Neural progenitor cell (in vitro differentiated cells): ENCODE data around the gene C1orf226. TPM values are rescaled to one million over a fixed set of nuclear protein-coding genes. Genes with fewer than 3 reads are reported as not detected.

Experiments used
- DNase-seq: peaks from one replicate; pipeline ENCODE4 v3.0.0-alpha.2; 2016; ENCODE audit warnings: low spot score
- H2AFZ ChIP-seq: fragments of 200-600 bp; sonication (generic); replicated peaks from 2 replicates; pipeline ENCODE4 v1.6.1; 2016; ENCODE audit warnings: antibody characterized with exemption
- H3F3A ChIP-seq: fragments of 200-600 bp; sonication (generic); 2 replicates; pipeline ENCODE4 v1.6.1; 2016; ENCODE audit warnings: antibody characterized with exemption, low read depth
- H3K27ac ChIP-seq: fragments of 200-600 bp; sonication (generic); 2 replicates; pipeline ENCODE4 v1.5.1; 2016; ENCODE audit warnings: mild to moderate bottlenecking
- H3K27me3 ChIP-seq: fragments of 200-600 bp; sonication (generic); 2 replicates; pipeline ENCODE4 v1.6.1; 2016; ENCODE audit warnings: mild to moderate bottlenecking, moderate library complexity
- H3K36me3 ChIP-seq: fragments of 200-600 bp; sonication (generic); 2 replicates; pipeline ENCODE4 v1.5.1; 2016
- H3K4me1 ChIP-seq: fragments of 200-600 bp; sonication (generic); 2 replicates; pipeline ENCODE4 v1.6.1; 2016; ENCODE audit warnings: mixed run types
- H3K4me2 ChIP-seq: fragments of 200-600 bp; sonication (generic); 2 replicates; pipeline ENCODE4 v1.6.1; 2016
- H3K4me3 ChIP-seq: fragments of 200-600 bp; sonication (generic); 2 replicates; pipeline ENCODE4 v1.5.1; 2016
- H3K79me2 ChIP-seq: fragments of 200-600 bp; sonication (generic); 2 replicates; pipeline ENCODE4 v1.6.1; 2016; ENCODE audit warnings: low read depth
- H3K9ac ChIP-seq: fragments of 200-600 bp; sonication (generic); 2 replicates; pipeline ENCODE4 v1.6.1; 2016
- H3K9me3 ChIP-seq: fragments of 200-600 bp; sonication (generic); 2 replicates; pipeline ENCODE4 v1.5.1; 2016; ENCODE audit warnings: low read depth
- H4K20me1 ChIP-seq: fragments of 200-600 bp; sonication (generic); 2 replicates; pipeline ENCODE4 v1.6.1; 2016; ENCODE audit warnings: low read depth
- H3K27ac Mint-ChIP-seq: 3 replicates; pipeline ENCODE4 v1.8.0; 2021; ENCODE audit warnings: mixed read lengths
- H3K27me3 Mint-ChIP-seq: 2 replicates; pipeline ENCODE4 v1.8.0; 2022; ENCODE audit warnings: low read depth, mild to moderate bottlenecking, inconsistent platforms, moderate library complexity, mixed read lengths; ENCODE audit not compliant: insufficient read depth
- H3K36me3 Mint-ChIP-seq: 3 replicates; pipeline ENCODE4 v1.8.0; 2021; ENCODE audit warnings: mixed read lengths
- H3K4me1 Mint-ChIP-seq: 3 replicates; pipeline ENCODE4 v1.8.0; 2021; ENCODE audit warnings: mixed read lengths
- H3K4me3 Mint-ChIP-seq: 3 replicates; pipeline ENCODE4 v1.8.0; 2021; ENCODE audit warnings: mild to moderate bottlenecking, moderate library complexity, mixed read lengths
- H3K9me3 Mint-ChIP-seq: 3 replicates; pipeline ENCODE4 v1.8.0; 2020; ENCODE audit warnings: mixed read lengths
- EZH2 ChIP-seq: fragments of 200-600 bp; sonication (generic); IDR thresholded peaks from 2 replicates; pipeline ENCODE4 v1.6.1; 2017; ENCODE audit warnings: antibody characterized with exemption, mild to moderate bottlenecking, moderate library complexity
- EZH2phosphoT487 ChIP-seq: fragments of 200-600 bp; sonication (generic); IDR thresholded peaks from 2 replicates; pipeline ENCODE4 v1.6.1; 2017; ENCODE audit warnings: antibody characterized with exemption
- total RNA-seq: library from RNA; depleted of rRNA; stranded (reverse); fragments of >200 nt; gene quantifications from 2 replicates; pipeline ENCODE4 v1.2.3, GENCODE V29; 2015; ENCODE audit warnings: low replicate concordance
- TF ChIP-seq, protein P1 (sequence below): fragments of 200-600 bp; sonication (generic); IDR thresholded peaks from 2 replicates; pipeline ENCODE4 v1.5.1; 2017; ENCODE audit warnings: antibody characterized with exemption, mild to moderate bottlenecking

C1orf226 gene
- total RNA-seq, 1 donor from 2014 or later = 3.9 TPM

GRCh38 chr1:162385702-162386101, 4.2 kb downstream of the C1orf226 start:
- no peaks in the 10 kb centered on the region for H3K79me2 ChIP-seq
- peaks cover 74% of the 10 kb centered on the region for H3K4me1 Mint-ChIP-seq
- no peak overlapping the region for H3K27ac ChIP-seq
- DNase-seq = no peak
- TF ChIP-seq EZH2phosphoT487 = no peak
- TF ChIP-seq, protein P1, sequence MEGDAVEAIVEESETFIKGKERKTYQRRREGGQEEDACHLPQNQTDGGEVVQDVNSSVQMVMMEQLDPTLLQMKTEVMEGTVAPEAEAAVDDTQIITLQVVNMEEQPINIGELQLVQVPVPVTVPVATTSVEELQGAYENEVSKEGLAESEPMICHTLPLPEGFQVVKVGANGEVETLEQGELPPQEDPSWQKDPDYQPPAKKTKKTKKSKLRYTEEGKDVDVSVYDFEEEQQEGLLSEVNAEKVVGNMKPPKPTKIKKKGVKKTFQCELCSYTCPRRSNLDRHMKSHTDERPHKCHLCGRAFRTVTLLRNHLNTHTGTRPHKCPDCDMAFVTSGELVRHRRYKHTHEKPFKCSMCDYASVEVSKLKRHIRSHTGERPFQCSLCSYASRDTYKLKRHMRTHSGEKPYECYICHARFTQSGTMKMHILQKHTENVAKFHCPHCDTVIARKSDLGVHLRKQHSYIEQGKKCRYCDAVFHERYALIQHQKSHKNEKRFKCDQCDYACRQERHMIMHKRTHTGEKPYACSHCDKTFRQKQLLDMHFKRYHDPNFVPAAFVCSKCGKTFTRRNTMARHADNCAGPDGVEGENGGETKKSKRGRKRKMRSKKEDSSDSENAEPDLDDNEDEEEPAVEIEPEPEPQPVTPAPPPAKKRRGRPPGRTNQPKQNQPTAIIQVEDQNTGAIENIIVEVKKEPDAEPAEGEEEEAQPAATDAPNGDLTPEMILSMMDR = no peak
- TF ChIP-seq EZH2 = no peak
- H3K4me1 ChIP-seq = peaks cover 55% of the 10 kb centered on the region
- H2AFZ ChIP-seq = no peak overlapping the region
- no peak overlapping the region for H3K4me3 ChIP-seq
- H3K27me3 ChIP-seq = no peaks in the 10 kb centered on the region
- H3K9me3 Mint-ChIP-seq = no peaks in the 10 kb centered on the region
- H3K4me3 Mint-ChIP-seq = no peak overlapping the region
- H3K9me3 ChIP-seq = no peaks in the 10 kb centered on the region
- no peak overlapping the region for H3K9ac ChIP-seq
- no peak overlapping the region for H3K4me2 ChIP-seq
- peak overlapping the region; percentile 93 for H3K27ac Mint-ChIP-seq
- H3K36me3 Mint-ChIP-seq = peaks cover 24% of the 10 kb centered on the region
- peaks cover 7% of the 10 kb centered on the region for H3K27me3 Mint-ChIP-seq
- H4K20me1 ChIP-seq = no peaks in the 10 kb centered on the region
- H3K36me3 ChIP-seq = no peaks in the 10 kb centered on the region
- H3F3A ChIP-seq = peaks cover 31% of the 10 kb centered on the region

DNA sequence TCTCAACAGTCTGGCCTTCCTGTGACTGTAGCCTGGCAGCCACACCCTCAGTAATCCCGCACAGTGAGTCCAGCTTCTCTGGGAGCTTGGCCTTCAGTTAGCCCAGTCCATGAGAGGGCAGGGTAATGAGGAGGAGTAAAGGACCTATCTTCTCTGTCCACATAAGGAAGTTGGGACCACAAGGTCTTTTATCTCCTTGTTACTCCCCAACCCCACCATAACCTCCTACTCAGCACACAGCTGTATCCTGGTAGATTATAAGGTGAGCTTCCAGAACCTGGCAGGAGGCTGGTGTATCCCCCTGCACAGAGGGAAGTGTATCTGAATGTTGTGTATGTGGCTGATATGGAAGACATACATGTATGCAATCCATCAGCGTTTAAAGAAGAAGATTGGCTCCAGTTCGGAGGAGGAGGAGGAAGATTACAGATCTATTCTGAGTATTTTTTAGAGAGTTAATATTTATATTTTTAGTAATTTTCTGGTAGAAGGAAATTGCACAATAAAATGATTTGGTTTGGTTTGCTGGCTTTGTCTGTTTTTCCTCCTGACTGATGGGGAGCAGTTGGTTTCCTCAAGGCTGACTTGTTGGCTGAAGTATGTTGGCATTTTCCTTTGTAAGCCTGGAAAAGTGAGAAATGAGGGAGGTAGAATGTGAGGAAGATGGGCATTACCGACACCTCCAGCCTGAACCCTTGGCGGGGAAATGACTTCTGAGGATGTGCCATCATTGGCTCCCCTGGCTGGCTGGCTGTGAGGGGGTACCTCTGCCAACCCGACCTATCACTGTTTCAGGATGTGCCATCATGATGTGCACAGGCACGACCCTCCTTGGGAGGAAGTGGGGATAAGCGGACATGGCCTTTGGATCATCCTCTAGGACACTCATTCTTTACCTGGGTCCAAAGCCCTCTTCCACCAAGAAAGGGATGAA, 5.0 kb downstream of the C1orf226 start:
- no peaks in the 10 kb centered on the region for H3K9me3 ChIP-seq

DNA sequence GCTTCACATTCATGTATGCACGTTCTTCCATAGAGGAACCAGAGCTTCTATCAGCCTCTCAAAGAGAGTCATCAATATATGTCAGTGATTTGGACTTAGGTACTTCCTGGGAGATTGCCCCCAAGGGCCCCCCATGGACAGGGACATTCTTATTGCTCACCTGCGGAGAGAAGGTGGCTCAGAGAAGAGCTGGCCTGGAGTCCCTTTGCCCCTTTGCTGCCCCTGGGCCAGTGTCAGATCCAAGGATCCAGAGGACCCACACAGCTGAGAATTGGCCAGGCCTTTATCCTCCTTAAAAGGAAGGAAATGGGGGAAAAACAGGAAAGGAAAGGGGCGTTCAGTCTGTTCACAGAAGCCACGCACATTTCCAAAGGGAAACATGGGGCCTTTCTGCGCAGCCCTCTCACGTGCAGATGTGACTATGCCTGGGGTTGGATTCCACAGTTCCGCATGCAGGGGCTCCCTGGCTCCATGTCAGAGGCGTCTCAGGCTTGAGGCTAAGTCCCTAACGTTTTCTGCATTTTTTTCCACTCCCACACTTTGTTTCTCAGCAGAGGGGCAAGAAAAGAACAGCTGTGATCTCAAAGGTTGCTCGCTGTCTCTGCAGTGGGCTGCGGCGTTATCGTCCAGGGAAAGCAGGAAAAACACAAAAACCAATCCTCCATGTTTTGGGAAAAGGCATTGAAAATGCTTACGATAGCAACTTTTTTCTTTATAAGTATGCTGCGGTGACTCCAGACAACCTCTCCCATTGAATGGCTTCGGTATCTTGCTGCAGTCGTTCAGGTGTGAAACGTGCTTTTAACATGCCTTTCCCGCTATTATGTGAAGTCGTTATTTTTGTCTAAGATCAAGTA, 5.9 kb downstream of the C1orf226 start:
- no peaks in the 10 kb centered on the region for H3K9me3 ChIP-seq
- H3K9me3 Mint-ChIP-seq = no peaks in the 10 kb centered on the region
- DNase-seq = peak; percentile 20
- H3K4me1 Mint-ChIP-seq = peaks cover 90% of the 10 kb centered on the region
- H3K36me3 Mint-ChIP-seq = peaks cover 19% of the 10 kb centered on the region
- peak overlapping the region; percentile 94 for H3K27ac Mint-ChIP-seq
- no peaks in the 10 kb centered on the region for H3K27me3 ChIP-seq
- peaks cover 67% of the 10 kb centered on the region for H3K4me1 ChIP-seq
- H4K20me1 ChIP-seq = no peaks in the 10 kb centered on the region
- no peak overlapping the region for H3K4me2 ChIP-seq
- no peak overlapping the region for H3K4me3 ChIP-seq
- H3K9ac ChIP-seq = no peak overlapping the region
- peak overlapping the region; percentile 38 for H3K27ac ChIP-seq
- H3K4me3 Mint-ChIP-seq = peak overlapping the region; percentile 33
- H3K36me3 ChIP-seq = no peaks in the 10 kb centered on the region
- H3K79me2 ChIP-seq = no peaks in the 10 kb centered on the region
- peaks cover 9% of the 10 kb centered on the region for H3K27me3 Mint-ChIP-seq
- no peak overlapping the region for H2AFZ ChIP-seq
- H3F3A ChIP-seq = peaks cover 48% of the 10 kb centered on the region
- TF ChIP-seq, protein P1 = no peak
- TF ChIP-seq EZH2phosphoT487 (no peak), EZH2 (no peak)

More for the DNA sequence above, 5.0 kb downstream of the C1orf226 start:
- DNase-seq = no peak
- H3K27me3 ChIP-seq = no peaks in the 10 kb centered on the region
- Mint-ChIP-seq H3K9me3 (no peaks in the 10 kb centered on the region), H3K4me3 (no peak overlapping the region), H3K36me3 (peaks cover 21% of the 10 kb centered on the region), H3K4me1 (peaks cover 83% of the 10 kb centered on the region), H3K27me3 (peaks cover 7% of the 10 kb centered on the region), H3K27ac (peak overlapping the region; percentile 94)
- no peak overlapping the region for H2AFZ ChIP-seq
- no peak overlapping the region for H3K4me2 ChIP-seq
- peaks cover 39% of the 10 kb centered on the region for H3F3A ChIP-seq
- H3K36me3 ChIP-seq = no peaks in the 10 kb centered on the region
- peaks cover 59% of the 10 kb centered on the region for H3K4me1 ChIP-seq
- no peak overlapping the region for H3K9ac ChIP-seq
- TF ChIP-seq, protein P1 = no peak
- TF ChIP-seq EZH2phosphoT487 = no peak
- TF ChIP-seq EZH2 = no peak
- no peaks in the 10 kb centered on the region for H4K20me1 ChIP-seq
- no peak overlapping the region for H3K4me3 ChIP-seq
- H3K79me2 ChIP-seq = no peaks in the 10 kb centered on the region
- no peak overlapping the region for H3K27ac ChIP-seq
